ENCODE measurements around the gene RNF111. TPM values are rescaled to one million over a fixed set of nuclear protein-coding genes. Genes with fewer than 3 reads are reported as not detected.
A peak's percentile ranks its signal among the peaks of the same experiment; 100 is the strongest.

RNF111 gene
- total and polyA plus RNA-seq, 9 of the 15 experiments (the other 6 are each of a cell fraction or from before 2014, with no cell fraction given), result 7.9 to 26.0 (median 14.4) TPM

- no peak for TF ChIP-seq ZNF407 (IDR thresholded peaks at IDR 0.05; ENCODE audit: low read depth)
- TF ChIP-seq GATA2 (CRISPR knock-in tag; IDR thresholded peaks at IDR 0.05), result no peak
- TF ChIP-seq UBTF (IDR thresholded peaks at IDR 0.05; ENCODE audit: borderline replicate concordance in 1 of 2, low read depth in 2 of 2, low read length in 2 of 2), result no peak
- TF ChIP-seq CREBBP (IDR thresholded peaks at IDR 0.05; ENCODE audit: low read depth, low read length), result no peak
- TF ChIP-seq NELFE (IDR thresholded peaks at IDR 0.05; ENCODE audit: insufficient read depth, insufficient read length), result no peak
- TF ChIP-seq TCFL5 (CRISPR knock-in tag; conservative IDR thresholded peaks at IDR 0.05), result no peak
- TF ChIP-seq, protein P1, sequence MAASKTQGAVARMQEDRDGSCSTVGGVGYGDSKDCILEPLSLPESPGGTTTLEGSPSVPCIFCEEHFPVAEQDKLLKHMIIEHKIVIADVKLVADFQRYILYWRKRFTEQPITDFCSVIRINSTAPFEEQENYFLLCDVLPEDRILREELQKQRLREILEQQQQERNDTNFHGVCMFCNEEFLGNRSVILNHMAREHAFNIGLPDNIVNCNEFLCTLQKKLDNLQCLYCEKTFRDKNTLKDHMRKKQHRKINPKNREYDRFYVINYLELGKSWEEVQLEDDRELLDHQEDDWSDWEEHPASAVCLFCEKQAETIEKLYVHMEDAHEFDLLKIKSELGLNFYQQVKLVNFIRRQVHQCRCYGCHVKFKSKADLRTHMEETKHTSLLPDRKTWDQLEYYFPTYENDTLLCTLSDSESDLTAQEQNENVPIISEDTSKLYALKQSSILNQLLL (CRISPR knock-in tag; IDR thresholded peaks at IDR 0.05; ENCODE audit: borderline replicate concordance), result no peak
- TF ChIP-seq CREM (IDR thresholded peaks at IDR 0.05; ENCODE audit: low read depth), result no peak
- no peak for TF ChIP-seq TRIM28 (IDR thresholded peaks at IDR 0.05)
- TF ChIP-seq RBM15 (IDR thresholded peaks at IDR 0.05; ENCODE audit: insufficient read depth, low read length), result no peak
- TF ChIP-seq SUPT5H (IDR thresholded peaks at IDR 0.05), result no peak
- TF ChIP-seq HDAC6 (IDR thresholded peaks at IDR 0.05; ENCODE audit: low read depth, low read length), result no peak
- peak; percentile 80; the same call in 1 of the 2 replicates for TF ChIP-seq SOX6 (IDR thresholded peaks at IDR 0.05)
- TF ChIP-seq ZFP36 (IDR thresholded peaks at IDR 0.05; ENCODE audit: low read depth, low read length, partially characterized antibody), result no peak
- TF ChIP-seq, protein P2, sequence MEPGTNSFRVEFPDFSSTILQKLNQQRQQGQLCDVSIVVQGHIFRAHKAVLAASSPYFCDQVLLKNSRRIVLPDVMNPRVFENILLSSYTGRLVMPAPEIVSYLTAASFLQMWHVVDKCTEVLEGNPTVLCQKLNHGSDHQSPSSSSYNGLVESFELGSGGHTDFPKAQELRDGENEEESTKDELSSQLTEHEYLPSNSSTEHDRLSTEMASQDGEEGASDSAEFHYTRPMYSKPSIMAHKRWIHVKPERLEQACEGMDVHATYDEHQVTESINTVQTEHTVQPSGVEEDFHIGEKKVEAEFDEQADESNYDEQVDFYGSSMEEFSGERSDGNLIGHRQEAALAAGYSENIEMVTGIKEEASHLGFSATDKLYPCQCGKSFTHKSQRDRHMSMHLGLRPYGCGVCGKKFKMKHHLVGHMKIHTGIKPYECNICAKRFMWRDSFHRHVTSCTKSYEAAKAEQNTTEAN (CRISPR knock-in tag; IDR thresholded peaks at IDR 0.05), result no peak
- no peak for TF ChIP-seq NFRKB (IDR thresholded peaks at IDR 0.05; ENCODE audit: low read depth)
- no peak for TF ChIP-seq BRD4 (IDR thresholded peaks at IDR 0.05)
- TF ChIP-seq EP300 (IDR thresholded peaks at IDR 0.05; ENCODE audit: low read length), result peak; percentile 44
These were observed 30.0 kb downstream of the RNF111 start (continued) for GRCh38 chr15:59017449-59017848.

Data from K562 (cell line).